Keratinocyte (primary cell): ENCODE results near the gene BORCS6. TPM values are rescaled to one million over a fixed set of nuclear protein-coding genes. Genes with fewer than 3 reads are reported as not detected.

Experiments
- DNase-seq: peaks from one replicate; pipeline ENCODE4 v3.0.0-alpha.2; 2011; ENCODE audit warnings: low read depth, missing footprints, low spot score
- FAIRE-seq: peaks from 2 replicates; lab custom pipeline; 2011; peaks lifted over from hg19 to GRCh38; lab: Jason Lieb, UNC
- H2AFZ ChIP-seq: 2 replicates; pipeline ENCODE4 v1.6.0; 2012; ENCODE audit warnings: low read length, control low read depth, inconsistent platforms; ENCODE audit not compliant: control insufficient read depth
- H3K27ac ChIP-seq: 2 replicates; pipeline ENCODE4 v1.5.1; 2011; ENCODE audit warnings: low read length; ENCODE audit not compliant: control insufficient read depth, insufficient read depth
- H3K27me3 ChIP-seq: 3 replicates; pipeline ENCODE4 v1.6.0; 2011; ENCODE audit warnings: low read length; ENCODE audit not compliant: control insufficient read depth, insufficient read depth; ENCODE audit errors: extremely low read depth
- H3K36me3 ChIP-seq, 2 experiments: 2 replicates in 1 of 2; 3 replicates in 1 of 2; pipeline ENCODE4 v1.5.1; 2011; ENCODE audit warnings: low read length in 2 of 2, mild to moderate bottlenecking in 1 of 2; ENCODE audit not compliant: control insufficient read depth in 2 of 2, insufficient read depth in 2 of 2; ENCODE audit errors: extremely low read depth in 1 of 2
- H3K4me1 ChIP-seq: 3 replicates; pipeline ENCODE4 v1.5.1; 2011; ENCODE audit warnings: low read length; ENCODE audit not compliant: control insufficient read depth, insufficient read depth; ENCODE audit errors: extremely low read depth
- H3K4me2 ChIP-seq: 3 replicates; pipeline ENCODE4 v1.6.0; 2011; ENCODE audit warnings: low read depth, low read length; ENCODE audit not compliant: control insufficient read depth, insufficient read depth; ENCODE audit errors: extremely low read depth
- H3K4me3 ChIP-seq, 3 experiments: fragments of 200-600 bp in 1 of 3; sonication (generic) in 1 of 3; 2 replicates in 2 of 3; 3 replicates in 1 of 3; pipeline ENCODE4 v1.5.1; 2011 to 2016; ENCODE audit warnings: low read length in 3 of 3, mild to moderate bottlenecking in 3 of 3, control low read depth in 2 of 3, inconsistent platforms in 1 of 3, low read depth in 1 of 3, mixed read lengths in 1 of 3, mixed run types in 1 of 3, moderate library complexity in 1 of 3; ENCODE audit not compliant: control insufficient read depth in 2 of 3, insufficient read depth in 2 of 3; ENCODE audit errors: extremely low read depth in 1 of 3
- H3K79me2 ChIP-seq: 2 replicates; pipeline ENCODE4 v1.6.0; 2012; ENCODE audit warnings: low read length; ENCODE audit not compliant: control insufficient read depth, insufficient read depth
- H3K9ac ChIP-seq: 3 replicates; pipeline ENCODE4 v1.6.0; 2011; ENCODE audit warnings: low read length; ENCODE audit not compliant: control insufficient read depth, insufficient read depth; ENCODE audit errors: extremely low read depth
- H3K9me1 ChIP-seq: 3 replicates; pipeline ENCODE4 v1.6.0; 2011; ENCODE audit warnings: low read length; ENCODE audit not compliant: control insufficient read depth, insufficient read depth; ENCODE audit errors: extremely low read depth
- H3K9me3 ChIP-seq: 2 replicates; pipeline ENCODE4 v1.5.1; 2012; ENCODE audit warnings: low read depth, low read length; ENCODE audit not compliant: control insufficient read depth
- H4K20me1 ChIP-seq: 3 replicates; pipeline ENCODE4 v1.6.0; 2011; ENCODE audit warnings: low read length; ENCODE audit not compliant: control insufficient read depth, insufficient read depth; ENCODE audit errors: extremely low read depth
- CTCF ChIP-seq, 3 experiments: IDR thresholded peaks in 1 of 3; conservative IDR thresholded peaks in 1 of 3; optimal IDR thresholded peaks in 1 of 3; 2 replicates in 2 of 3; 3 replicates in 1 of 3; pipeline versions ENCODE3 to v1.5.1; 2011; ENCODE audit warnings: low read length in 3 of 3, mild to moderate bottlenecking in 3 of 3, moderate library complexity in 2 of 3, control low read depth in 1 of 3, inconsistent platforms in 1 of 3; ENCODE audit not compliant: insufficient read depth in 2 of 3; ENCODE audit errors: extremely low read depth in 1 of 3
- EZH2 ChIP-seq: IDR thresholded peaks from one replicate; pipeline ENCODE4 v1.6.1; 2012; ENCODE audit warnings: inconsistent platforms, mild to moderate bottlenecking, low read length, moderate library complexity
- dilution Hi-C: fragments of 300-500 bp; cut with MboI; formaldehyde crosslinking; loops from one replicate; pipeline ENCODE4 v1.7.0; 2020; ENCODE audit warnings: low sequenced_read_pairs; ENCODE audit not compliant: extremely low pct_ligation_motif_present
- polyA plus RNA-seq, 5 experiments: library from polyadenylated mRNA; depleted of rRNA in 3 of 5; stranded (reverse) in 3 of 5; stranded (forward) in 1 of 5; unstranded in 1 of 5; fragments of >200 nt; gene quantifications; 1 replicate in 1 of 5; 2 replicates in 3 of 5; 3 replicates in 1 of 5; pipeline versions ENCODE4 v1.2.1 to v1.2.3, GENCODE V29; 2011 to 2012; ENCODE audit warnings: missing spikeins in 2 of 5, low read depth in 1 of 5, low replicate concordance in 1 of 5

The BORCS6 gene
- polyA plus RNA-seq, 1 donor (not counting 4 experiments of a cell fraction or from before 2014, with no cell fraction given): 4.2 TPM

GRCh38 chr17:8153957-8154607, 35.9 kb downstream of the BORCS6 start:
- Histone ChIP-seq H3K36me3 (peaks cover 15 to 34% of the 10 kb centered on the region in 2 experiments), H3K4me3 (peak overlapping the region; percentile 78 to 100 (median 79)), H3K4me1 (peaks cover 42% of the 10 kb centered on the region), H3K9me3 (no peaks in the 10 kb centered on the region), H3K27ac (peak overlapping the region; percentile 98), H2AFZ (no peak overlapping the region), H4K20me1 (peaks cover 13% of the 10 kb centered on the region), H3K27me3 (no peaks in the 10 kb centered on the region), H3K79me2 (peaks cover 51% of the 10 kb centered on the region), H3K9ac (peak overlapping the region; percentile 100), H3K4me2 (peak overlapping the region; percentile 90), H3K9me1 (peaks cover 11% of the 10 kb centered on the region)
- DNase-seq (peak; percentile 93), FAIRE-seq (peak; percentile 85)
- dilution Hi-C loops: no loop called here
- TF ChIP-seq EZH2: no peak
- no peak for TF ChIP-seq CTCF (optimal IDR thresholded peaks at IDR 0.05 in 1 of 3, IDR thresholded peaks at IDR 0.05 in 1 of 3, conservative IDR thresholded peaks at IDR 0.05 in 1 of 3; ENCODE audit: extremely low read depth in 1 of 3, insufficient read depth in 2 of 3, low read length in 3 of 3)

GRCh38 chr17:8153525-8153956, 36.4 kb downstream of the BORCS6 start:
- peaks cover 11% of the 10 kb centered on the region for H3K9me1 ChIP-seq
- no peak overlapping the region for H2AFZ ChIP-seq
- dilution Hi-C loops: no loop called here
- TF ChIP-seq CTCF (optimal IDR thresholded peaks at IDR 0.05 in 1 of 3, IDR thresholded peaks at IDR 0.05 in 1 of 3, conservative IDR thresholded peaks at IDR 0.05 in 1 of 3; ENCODE audit: extremely low read depth in 1 of 3, insufficient read depth in 2 of 3, low read length in 3 of 3): no peak
- no peak for TF ChIP-seq EZH2
- no peaks in the 10 kb centered on the region for H3K9me3 ChIP-seq
- peaks cover 15 to 36% of the 10 kb centered on the region in 2 experiments for H3K36me3 ChIP-seq
- peak overlapping the region; percentile 90 for H3K4me2 ChIP-seq
- peaks cover 51% of the 10 kb centered on the region for H3K79me2 ChIP-seq
- FAIRE-seq: peak; percentile 94
- peak overlapping the region; percentile 98 for H3K27ac ChIP-seq
- peak overlapping the region; percentile 100 for H3K9ac ChIP-seq
- H3K4me3 ChIP-seq: peak overlapping the region; percentile 35 to 83 (median 59)
- H4K20me1 ChIP-seq: peaks cover 13% of the 10 kb centered on the region
- no peak for DNase-seq
- peaks cover 40% of the 10 kb centered on the region for H3K4me1 ChIP-seq
- H3K27me3 ChIP-seq: no peaks in the 10 kb centered on the region
